Measurements from ENCODE around the gene AVPI1. TPM values are rescaled to one million over a fixed set of nuclear protein-coding genes. Genes with fewer than 3 reads are reported as not detected.

AVPI1 gene
- total and polyA plus RNA-seq, 2 of the 13 experiments (the other 11 are each of a cell fraction or from before 2014, with no cell fraction given), result 39.8 to 61.2 TPM

- TF ChIP-seq ZNF691 (CRISPR knock-in tag; IDR thresholded peaks at IDR 0.05; ENCODE audit: borderline replicate concordance, low read depth) (no peak), HNF4A (CRISPR knock-in tag; IDR thresholded peaks at IDR 0.05) (no peak), RERE (CRISPR knock-in tag; IDR thresholded peaks at IDR 0.05; ENCODE audit: low read depth) (no peak), THYN1 (CRISPR knock-in tag; IDR thresholded peaks at IDR 0.05; ENCODE audit: borderline replicate concordance, low read depth) (no peak), PRDM10 (CRISPR knock-in tag; IDR thresholded peaks at IDR 0.05; ENCODE audit: low read depth) (no peak), ZNF670 (CRISPR knock-in tag; IDR thresholded peaks at IDR 0.05; ENCODE audit: borderline replicate concordance) (no peak), SMYD3 (CRISPR knock-in tag; IDR thresholded peaks at IDR 0.05) (no peak), RBM22 (optimal IDR thresholded peaks at IDR 0.05; ENCODE audit: low read length) (peak; percentile 96), HCFC1 (IDR thresholded peaks at IDR 0.05; ENCODE audit: low read depth, low read length) (no peak), TRIM22 (IDR thresholded peaks at IDR 0.05) (no peak), ZNF343 (CRISPR knock-in tag; IDR thresholded peaks at IDR 0.05) (no peak), ZNF616 (CRISPR knock-in tag; IDR thresholded peaks at IDR 0.05; ENCODE audit: low read depth) (no peak)
- TF ChIP-seq, protein P1, sequence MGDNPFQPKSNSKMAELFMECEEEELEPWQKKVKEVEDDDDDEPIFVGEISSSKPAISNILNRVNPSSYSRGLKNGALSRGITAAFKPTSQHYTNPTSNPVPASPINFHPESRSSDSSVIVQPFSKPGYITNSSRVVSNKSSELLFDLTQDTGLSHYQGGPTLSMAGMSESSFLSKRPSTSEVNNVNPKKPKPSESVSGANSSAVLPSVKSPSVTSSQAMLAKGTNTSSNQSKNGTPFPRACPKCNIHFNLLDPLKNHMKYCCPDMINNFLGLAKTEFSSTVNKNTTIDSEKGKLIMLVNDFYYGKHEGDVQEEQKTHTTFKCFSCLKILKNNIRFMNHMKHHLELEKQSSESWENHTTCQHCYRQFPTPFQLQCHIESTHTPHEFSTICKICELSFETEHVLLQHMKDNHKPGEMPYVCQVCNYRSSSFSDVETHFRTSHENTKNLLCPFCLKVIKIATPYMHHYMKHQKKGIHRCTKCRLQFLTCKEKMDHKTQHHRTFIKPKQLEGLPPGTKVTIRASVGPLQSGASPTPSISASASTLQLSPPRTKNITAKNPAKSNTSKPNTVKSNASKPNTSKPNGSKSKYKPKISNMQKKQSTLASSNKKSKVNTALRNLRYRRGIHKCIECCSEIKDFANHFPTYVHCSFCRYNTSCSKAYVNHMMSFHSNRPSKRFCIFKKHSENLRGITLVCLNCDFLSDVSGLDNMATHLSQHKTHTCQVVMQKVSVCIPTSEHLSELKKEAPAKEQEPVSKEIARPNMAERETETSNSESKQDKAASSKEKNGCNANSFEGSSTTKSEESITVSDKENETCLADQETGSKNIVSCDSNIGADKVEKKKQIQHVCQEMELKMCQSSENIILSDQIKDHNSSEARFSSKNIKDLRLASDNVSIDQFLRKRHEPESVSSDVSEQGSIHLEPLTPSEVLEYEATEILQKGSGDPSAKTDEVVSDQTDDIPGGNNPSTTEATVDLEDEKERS (CRISPR knock-in tag; IDR thresholded peaks at IDR 0.05), result no peak
Observed at GRCh38 chr10:97676770-97677581, 10.1 kb downstream of the AVPI1 start (continued).

Measured in HepG2 (cell line).